WTC11 (cell line): Measurements from ENCODE around the gene ZNF236.

Source experiments
- CTCF ChIP-seq: fragments of 200-600 bp; IDR thresholded peaks from 2 replicates; pipeline ENCODE4 v1.8.0; 2022; ENCODE audit warnings: antibody characterized with exemption
- STAT6 ChIP-seq: sonication (generic); formaldehyde crosslinking; conservative IDR thresholded peaks from 2 replicates; pipeline ENCODE4 v1.8.1; 2023; ENCODE audit warnings: mild to moderate bottlenecking, low read depth, missing genetic modification reagents, moderate library complexity

DNA sequence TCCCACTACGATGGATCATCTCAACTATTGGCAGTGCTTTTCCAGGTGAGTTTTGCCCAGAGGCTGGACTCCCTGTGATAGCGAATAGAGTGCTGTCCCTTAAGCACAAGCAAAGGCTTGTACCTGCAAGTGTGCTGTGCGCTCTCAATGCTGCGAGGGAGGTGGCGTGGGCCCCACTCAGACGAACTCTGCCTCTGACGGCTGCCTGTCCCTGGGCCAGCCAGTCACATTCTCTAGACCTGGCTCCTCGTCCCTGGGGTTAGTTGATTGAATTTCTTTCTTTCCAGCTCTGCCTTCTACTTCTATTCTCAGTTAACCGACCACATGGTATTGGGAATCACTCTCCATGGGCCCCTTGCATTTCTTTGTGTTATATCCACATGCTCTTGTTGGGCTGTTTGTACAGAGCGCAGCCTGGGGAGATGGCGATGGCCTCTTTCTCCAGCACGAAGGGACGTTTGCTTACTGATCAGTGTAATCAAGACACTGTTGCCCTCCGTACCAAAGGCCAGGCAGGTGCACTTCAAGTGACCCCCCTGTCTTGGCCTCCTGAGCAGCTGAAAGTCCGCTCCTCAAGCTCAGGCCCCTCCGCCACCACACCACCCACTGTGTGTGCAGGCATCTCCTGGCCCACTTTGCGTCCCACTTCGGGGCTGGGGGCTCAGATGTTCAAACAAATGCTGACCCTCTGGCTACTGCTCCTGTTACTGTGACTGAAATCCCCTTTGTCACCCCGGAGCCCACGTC lies 151.3 kb downstream of the ZNF236 start:
- TF ChIP-seq CTCF (no peak), STAT6 (CRISPR knock-in tag) (no peak)
